NB4 (cell line): ENCODE data around the gene SPAST.

Experiments
- CTCF ChIP-seq: IDR thresholded peaks from one replicate; pipeline ENCODE4 v1.5.1; 2012; ENCODE audit warnings: low read depth, low read length
- POLR2A ChIP-seq: IDR thresholded peaks from 2 replicates; pipeline ENCODE4 v1.6.1; 2011; ENCODE audit warnings: mild to moderate bottlenecking; ENCODE audit not compliant: insufficient read length; ENCODE audit errors: extremely low read depth

DNA sequence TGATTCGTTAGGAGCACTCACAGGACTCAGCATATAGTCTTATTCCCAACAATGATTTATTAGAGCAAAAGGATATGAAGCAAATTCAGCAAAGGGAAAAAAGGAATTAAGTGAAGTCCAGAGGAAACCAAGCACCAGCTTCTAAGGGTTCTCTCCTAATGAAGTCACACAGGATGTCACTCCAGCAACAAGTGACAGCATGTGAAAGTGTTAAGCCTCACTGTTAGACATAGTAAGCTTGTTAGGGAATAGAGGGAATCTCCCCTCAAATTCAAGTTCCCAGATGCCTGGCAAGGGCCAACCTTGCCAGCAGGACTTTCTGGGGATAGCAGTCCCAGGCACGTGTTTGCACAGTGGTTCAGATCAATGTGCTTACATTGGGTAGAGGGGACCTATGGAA lies 97.9 kb downstream of the SPAST start:
- no peak for TF ChIP-seq CTCF
- TF ChIP-seq POLR2A, result no peak
